Esophagus (tissue), 2 donors: Measurements from ENCODE around the gene TRAPPC13. TPM values are rescaled to one million over a fixed set of nuclear protein-coding genes. Genes with fewer than 3 reads are reported as not detected.
"Not testable (repeated sequence)": the region's sequence is repeated elsewhere in the genome, so short reads cannot be mapped to it uniquely, and the experiment has no call there.

Source experiments
- H3K27ac ChIP-seq, 2 donors: one replicate each; pipeline ENCODE4 v1.5.1; 2013; ENCODE audit warnings: low read depth in 2 of 2, mild to moderate bottlenecking in 2 of 2, inconsistent platforms in 1 of 2, low read length in 1 of 2, moderate library complexity in 1 of 2
- H3K27me3 ChIP-seq, 2 donors: one replicate each; pipeline ENCODE4 v1.6.1; 2013; ENCODE audit warnings: low read length in 2 of 2, control low read depth in 1 of 2, mild to moderate bottlenecking in 1 of 2; ENCODE audit not compliant: insufficient read depth in 2 of 2, control insufficient read depth in 1 of 2
- H3K36me3 ChIP-seq, 2 donors: one replicate each; pipeline ENCODE4 v1.6.1; 2013; ENCODE audit warnings: low read length in 1 of 2; ENCODE audit not compliant: control insufficient read depth in 2 of 2, insufficient read depth in 2 of 2
- H3K4me1 ChIP-seq, 2 donors: one replicate each; pipeline ENCODE4 v1.6.1; 2013; ENCODE audit warnings: low read length in 1 of 2; ENCODE audit not compliant: control insufficient read depth in 2 of 2, insufficient read depth in 2 of 2
- H3K4me3 ChIP-seq, 2 donors: one replicate each; pipeline ENCODE4 v1.5.1; 2013; ENCODE audit warnings: low read length in 2 of 2, mild to moderate bottlenecking in 2 of 2, low read depth in 1 of 2, moderate library complexity in 1 of 2
- H3K9me3 ChIP-seq, 2 donors: one replicate each; pipeline ENCODE4 v1.6.1; 2013; ENCODE audit warnings: mild to moderate bottlenecking in 2 of 2, low read depth in 1 of 2, low read length in 1 of 2, moderate library complexity in 1 of 2; ENCODE audit not compliant: control insufficient read depth in 2 of 2, insufficient read depth in 1 of 2
- WGBS, 2 donors: extraction: QIAGEN DNeasy Blood & Tissue Kit; methylation state at CpG; one replicate each; pipeline ENCODE4 v1.1.7; 2013; 5-methylcytosine and 5-hydroxymethylcytosine counted together
- polyA plus RNA-seq, 2 donors: library from polyadenylated mRNA; stranded (reverse); fragments of 200-250 nt; gene quantifications; one replicate each; pipeline ENCODE4 v1.2.3, GENCODE V29; 2013
- donor health status: healthy with polysubstance abuse.
- donor health status: Bipolar disorder and iron deficiency.

Gene TRAPPC13
- polyA plus RNA-seq, 2 donors: 9.0 to 12.7 TPM

- Histone ChIP-seq H3K4me3 (no peak overlapping the region), H3K36me3 (no peaks in the 10 kb centered on the region), H3K4me1 (no peaks in the 10 kb centered on the region), H3K27me3 (no peaks in the 10 kb centered on the region), H3K27ac (no peak overlapping the region), H3K9me3 (no peaks in the 10 kb centered on the region)
- 66 to 74% methylated on average over 1 of the region's 1 CpG for WGBS, 2 donors
Observed at GRCh38 chr5:65672796-65673195, 48.0 kb downstream of the TRAPPC13 start.

- Histone ChIP-seq H3K4me1 (no peaks in the 10 kb centered on the region), H3K4me3 (no peak overlapping the region), H3K36me3 (no peaks in the 10 kb centered on the region), H3K9me3 (no peaks in the 10 kb centered on the region), H3K27ac (no peak overlapping the region), H3K27me3 (no peaks in the 10 kb centered on the region)
Observed at GRCh38 chr5:65674749-65675148, 49.9 kb downstream of the TRAPPC13 start.

GRCh38 chr5:65676056-65676455 is 51.2 kb downstream of the TRAPPC13 start:
- WGBS, 2 donors: 93% methylated on average over 3 of the region's 3 CpGs
- not testable (repeated sequence) for H3K27me3 ChIP-seq, H3K4me3 ChIP-seq, H3K36me3 ChIP-seq, H3K27ac ChIP-seq, H3K4me1 ChIP-seq, H3K9me3 ChIP-seq

GRCh38 chr5:65682148-65682547 is 57.3 kb downstream of the TRAPPC13 start:
- Histone ChIP-seq H3K36me3 (peaks cover 0 to 3% of the 10 kb centered on the region in 2 donors), H3K27me3 (no peaks in the 10 kb centered on the region), H3K4me1 (no peaks in the 10 kb centered on the region), H3K27ac (no peak overlapping the region), H3K9me3 (no peaks in the 10 kb centered on the region), H3K4me3 (no peak overlapping the region)
- WGBS, 2 donors: 94 to 95% methylated on average over 3 of the region's 3 CpGs

DNA sequence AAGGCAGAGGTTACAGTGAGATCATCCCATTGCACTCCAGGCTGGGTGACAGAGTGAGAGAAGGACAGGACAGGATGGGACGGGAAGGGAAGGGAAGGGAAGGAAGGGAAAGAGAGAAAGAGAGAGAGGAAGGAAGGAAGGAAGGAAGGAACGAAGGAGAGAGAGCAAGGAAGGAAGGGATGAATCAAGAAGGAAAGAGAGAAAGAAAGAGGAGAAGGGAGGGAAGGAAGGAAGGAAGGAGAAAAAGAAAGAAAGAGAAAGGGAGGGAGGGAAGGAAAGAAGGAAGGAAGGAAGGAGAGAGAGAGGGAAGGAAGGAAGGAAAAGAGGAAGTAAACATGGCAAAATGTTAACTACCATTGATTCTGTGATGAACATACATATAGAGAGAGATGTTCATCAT is 68.3 kb downstream of the TRAPPC13 start:
- Histone ChIP-seq H3K27me3 (no peaks in the 10 kb centered on the region), H3K27ac (no peak overlapping the region), H3K4me3 (no peak overlapping the region), H3K9me3 (no peaks in the 10 kb centered on the region), H3K36me3 (no peaks in the 10 kb centered on the region), H3K4me1 (no peaks in the 10 kb centered on the region)
- 92 to 94% methylated on average over 2 of the region's 2 CpGs for WGBS, 2 donors

DNA sequence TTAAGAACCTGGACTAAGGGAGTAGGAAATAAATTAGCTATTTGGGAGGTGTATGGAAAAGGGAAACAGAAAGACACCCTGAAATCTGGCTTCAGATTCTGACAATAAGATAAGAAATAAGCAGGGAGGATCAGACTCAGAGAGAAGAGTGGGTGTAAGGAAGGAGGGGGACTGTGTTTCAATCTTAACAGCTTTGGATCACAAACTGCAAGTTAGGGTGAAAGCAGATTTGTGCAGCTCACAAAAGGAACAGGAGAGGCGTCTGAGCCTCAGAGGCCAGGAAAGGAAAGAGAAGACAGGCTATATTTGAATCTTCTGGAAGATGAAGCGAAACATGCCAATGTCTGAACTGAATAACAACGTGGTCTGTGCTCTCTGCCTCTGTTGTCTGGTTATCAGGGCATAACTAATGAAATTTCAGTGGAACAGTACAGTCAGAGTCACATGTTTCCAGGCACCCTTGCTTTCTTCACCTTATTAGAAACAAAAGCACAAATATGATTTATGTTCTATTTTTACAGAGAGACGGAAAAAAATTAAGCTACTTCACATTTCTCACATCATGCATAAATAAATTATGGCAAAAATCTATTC is 70.4 kb downstream of the TRAPPC13 start:
- Histone ChIP-seq H3K27me3 (no peaks in the 10 kb centered on the region), H3K4me3 (no peak overlapping the region), H3K36me3 (no peaks in the 10 kb centered on the region), H3K9me3 (no peaks in the 10 kb centered on the region), H3K4me1 (no peaks in the 10 kb centered on the region), H3K27ac (no peak overlapping the region)
- 87 to 89% methylated on average over 4 of the region's 4 CpGs for WGBS, 2 donors

DNA sequence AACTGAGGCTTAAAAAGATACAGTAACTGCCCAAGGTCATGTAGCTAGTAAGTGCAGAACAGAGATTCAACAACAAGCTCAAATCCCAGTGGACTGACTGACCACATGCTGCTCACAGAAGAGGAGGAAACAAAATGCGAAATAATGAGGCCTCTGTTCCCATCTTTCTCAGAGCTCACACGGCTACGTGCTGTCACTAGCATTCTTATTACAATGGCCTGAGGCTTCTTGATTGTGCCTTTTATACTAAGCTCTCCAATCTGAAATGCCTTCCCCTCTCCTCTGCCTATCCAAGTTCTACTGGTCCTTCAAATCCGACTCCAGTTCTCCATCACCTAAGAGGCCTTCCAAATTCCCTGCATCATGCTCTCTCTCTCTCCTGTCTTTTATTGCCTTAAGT is 71.1 kb downstream of the TRAPPC13 start:
- Histone ChIP-seq H3K9me3 (no peaks in the 10 kb centered on the region), H3K27me3 (no peaks in the 10 kb centered on the region), H3K4me3 (no peak overlapping the region), H3K36me3 (no peaks in the 10 kb centered on the region), H3K27ac (no peak overlapping the region), H3K4me1 (no peaks in the 10 kb centered on the region)
- WGBS, 2 donors: 88% methylated on average over 4 of the region's 4 CpGs

DNA sequence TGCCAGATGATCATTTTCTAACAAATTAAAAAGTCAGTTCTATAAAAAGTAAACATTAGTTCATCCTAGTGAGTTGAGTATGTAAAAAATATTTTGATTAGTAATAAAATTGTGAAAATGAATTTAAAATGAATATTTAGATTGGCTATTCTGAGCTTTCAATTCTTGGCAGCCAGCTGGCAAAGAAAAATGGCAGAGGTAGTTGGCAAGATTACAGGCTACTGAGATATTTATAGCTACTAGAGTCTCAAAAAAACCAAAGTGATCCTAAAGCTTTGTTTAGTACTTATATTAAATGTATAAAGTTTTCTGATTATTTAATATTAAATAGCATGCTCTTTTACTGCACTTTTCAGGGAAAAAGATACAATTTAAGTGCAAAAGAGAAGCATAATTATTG is 72.1 kb downstream of the TRAPPC13 start:
- Histone ChIP-seq H3K27ac (no peak overlapping the region), H3K27me3 (no peaks in the 10 kb centered on the region), H3K4me3 (no peak overlapping the region), H3K9me3 (no peaks in the 10 kb centered on the region), H3K36me3 (no peaks in the 10 kb centered on the region), H3K4me1 (no peaks in the 10 kb centered on the region)

GRCh38 chr5:65699338-65699737 is 74.5 kb downstream of the TRAPPC13 start:
- H3K4me1 ChIP-seq: no peaks in the 10 kb centered on the region
- no peaks in the 10 kb centered on the region for H3K36me3 ChIP-seq
- no peaks in the 10 kb centered on the region for H3K9me3 ChIP-seq
- no peaks in the 10 kb centered on the region for H3K27me3 ChIP-seq
- 84 to 89% methylated on average over 4 of the region's 4 CpGs for WGBS, 2 donors
- H3K27ac ChIP-seq: no peak overlapping the region
- no peak overlapping the region for H3K4me3 ChIP-seq

DNA sequence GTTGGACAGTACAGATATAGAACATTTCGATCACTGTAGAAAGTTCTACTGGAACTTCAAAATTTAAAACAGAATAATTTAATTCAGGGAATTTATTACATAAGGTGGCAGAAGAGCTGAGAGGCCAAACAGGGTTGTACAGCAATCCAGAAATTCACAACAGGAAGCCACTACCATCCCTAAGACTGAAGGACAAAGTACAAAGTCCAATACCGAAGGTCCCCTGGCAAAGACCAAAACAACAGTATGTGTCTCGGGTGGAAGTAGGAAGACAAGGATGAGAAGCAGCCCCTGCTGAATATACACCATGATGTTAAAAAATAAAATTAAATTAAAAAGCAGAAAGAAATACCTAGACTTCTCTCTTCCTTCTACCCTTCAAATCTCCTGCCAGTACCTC is 77.2 kb downstream of the TRAPPC13 start:
- Histone ChIP-seq H3K4me3 (no peak overlapping the region), H3K27me3 (no peaks in the 10 kb centered on the region), H3K4me1 (no peaks in the 10 kb centered on the region), H3K27ac (no peak overlapping the region), H3K9me3 (no peaks in the 10 kb centered on the region), H3K36me3 (no peaks in the 10 kb centered on the region)
- 93 to 96% methylated on average over 3 of the region's 3 CpGs for WGBS, 2 donors
